NB4 (cell line): ENCODE data around the gene CLASP1.
"Not testable (repeated sequence)": the region's sequence is repeated elsewhere in the genome, so short reads cannot be mapped to it uniquely, and the experiment has no call there.

ENCODE experiments used
- DNase-seq: peaks from one replicate; pipeline ENCODE4 v3.0.0; 2010; ENCODE audit warnings: low read depth
- H3K4me3 ChIP-seq: one replicate; pipeline ENCODE4 v1.5.1; 2011; ENCODE audit warnings: mild to moderate bottlenecking, low read depth, low read length, moderate library complexity
- CTCF ChIP-seq: IDR thresholded peaks from one replicate; pipeline ENCODE4 v1.5.1; 2012; ENCODE audit warnings: low read depth, low read length
- MYC ChIP-seq: IDR thresholded peaks from 2 replicates; pipeline ENCODE4 v1.6.1; 2011; ENCODE audit warnings: low read depth, low read length
- POLR2A ChIP-seq: IDR thresholded peaks from 2 replicates; pipeline ENCODE4 v1.6.1; 2011; ENCODE audit warnings: mild to moderate bottlenecking; ENCODE audit not compliant: insufficient read length; ENCODE audit errors: extremely low read depth
- TF ChIP-seq, protein P1 (sequence below): IDR thresholded peaks from 2 replicates; pipeline ENCODE4 v1.6.1; 2011; ENCODE audit warnings: low read depth, low read length

Gene CLASP1

GRCh38 chr2:121483846-121484245 lies 165.4 kb downstream of the CLASP1 start:
- H3K4me3 ChIP-seq = no peak overlapping the region
- TF ChIP-seq, protein P1, sequence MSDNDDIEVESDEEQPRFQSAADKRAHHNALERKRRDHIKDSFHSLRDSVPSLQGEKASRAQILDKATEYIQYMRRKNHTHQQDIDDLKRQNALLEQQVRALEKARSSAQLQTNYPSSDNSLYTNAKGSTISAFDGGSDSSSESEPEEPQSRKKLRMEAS = no peak
- TF ChIP-seq MYC = no peak
- DNase-seq = no peak

DNA sequence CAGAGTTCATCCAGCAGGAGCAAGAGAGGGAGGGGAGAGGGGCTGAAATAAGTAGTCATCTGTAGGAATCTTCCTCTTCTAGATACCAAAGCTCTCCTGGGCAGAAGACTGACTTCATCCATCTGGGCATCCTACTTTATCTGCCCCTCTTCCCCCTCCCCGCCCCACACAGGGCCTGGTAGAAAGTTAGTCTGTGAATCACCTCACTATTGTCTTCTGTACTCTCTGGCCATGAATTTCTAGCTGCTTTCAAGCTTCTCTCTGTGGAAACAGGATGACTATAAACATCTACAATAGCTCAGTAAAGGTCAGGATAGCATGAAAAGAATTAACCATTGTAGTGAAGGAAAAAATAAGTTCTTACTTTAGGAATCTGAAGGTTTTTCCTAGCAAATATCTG lies 166.2 kb downstream of the CLASP1 start:
- H3K4me3 ChIP-seq = no peak overlapping the region
- no peak for DNase-seq
- TF ChIP-seq MYC (no peak), POLR2A (no peak), CTCF (no peak)
- TF ChIP-seq, protein P1 = no peak

DNA sequence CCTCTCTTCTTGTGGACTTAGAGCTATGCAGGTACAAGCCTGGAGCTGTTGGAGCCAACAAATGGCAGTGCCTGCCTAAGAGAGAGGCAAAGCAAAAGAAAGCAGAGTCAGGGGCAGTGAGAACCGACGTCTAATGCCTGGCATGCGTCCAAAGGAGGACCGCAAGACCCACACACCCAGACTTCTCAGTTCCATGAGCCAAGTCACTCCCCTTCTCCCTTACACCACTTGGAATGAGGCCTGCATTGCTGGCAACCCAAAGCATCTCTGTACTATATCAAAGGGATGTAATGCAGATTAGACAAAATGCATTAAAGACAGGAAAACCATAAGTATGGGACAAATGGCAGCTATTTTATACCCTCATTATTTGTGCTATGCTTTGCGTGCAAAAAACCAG lies 168.4 kb downstream of the CLASP1 start:
- no peak overlapping the region for H3K4me3 ChIP-seq
- no peak for TF ChIP-seq POLR2A
- TF ChIP-seq, protein P1 = no peak
- no peak for TF ChIP-seq CTCF
- TF ChIP-seq MYC = no peak
- DNase-seq = no peak

DNA sequence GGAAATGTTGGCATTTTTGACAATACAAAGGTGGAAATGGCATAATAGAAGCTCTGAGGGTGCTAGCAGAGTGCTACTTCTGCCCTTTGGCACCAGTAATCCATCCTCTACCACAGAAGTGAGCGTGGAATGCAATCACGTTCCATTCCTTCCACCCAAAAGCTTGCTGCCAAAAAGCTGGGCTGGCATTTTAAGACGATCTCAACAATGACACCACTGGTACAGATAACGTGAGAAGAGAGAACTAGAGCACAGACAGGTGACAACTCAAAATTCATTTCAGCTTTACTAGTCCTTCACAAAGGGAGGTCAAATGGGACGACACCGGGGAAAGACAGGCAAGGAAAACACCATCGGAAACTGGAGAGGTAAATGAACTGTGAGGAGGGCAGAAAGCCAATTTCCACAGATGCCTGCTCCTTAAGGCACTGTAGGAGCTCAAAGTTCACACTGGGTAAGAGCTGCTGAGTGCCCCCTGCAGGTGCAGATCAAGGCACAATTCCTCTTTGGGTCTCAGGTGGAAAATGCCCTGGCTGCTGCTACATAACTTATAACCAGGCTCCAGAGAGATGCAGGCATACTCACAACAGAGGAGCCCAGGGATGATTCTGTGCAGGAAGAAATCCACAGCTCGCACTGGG lies 169.3 kb downstream of the CLASP1 start:
- peak; percentile 25 for DNase-seq
- no peak for TF ChIP-seq POLR2A
- TF ChIP-seq CTCF = peak; percentile 36
- TF ChIP-seq, protein P1 = no peak
- no peak overlapping the region for H3K4me3 ChIP-seq

DNA sequence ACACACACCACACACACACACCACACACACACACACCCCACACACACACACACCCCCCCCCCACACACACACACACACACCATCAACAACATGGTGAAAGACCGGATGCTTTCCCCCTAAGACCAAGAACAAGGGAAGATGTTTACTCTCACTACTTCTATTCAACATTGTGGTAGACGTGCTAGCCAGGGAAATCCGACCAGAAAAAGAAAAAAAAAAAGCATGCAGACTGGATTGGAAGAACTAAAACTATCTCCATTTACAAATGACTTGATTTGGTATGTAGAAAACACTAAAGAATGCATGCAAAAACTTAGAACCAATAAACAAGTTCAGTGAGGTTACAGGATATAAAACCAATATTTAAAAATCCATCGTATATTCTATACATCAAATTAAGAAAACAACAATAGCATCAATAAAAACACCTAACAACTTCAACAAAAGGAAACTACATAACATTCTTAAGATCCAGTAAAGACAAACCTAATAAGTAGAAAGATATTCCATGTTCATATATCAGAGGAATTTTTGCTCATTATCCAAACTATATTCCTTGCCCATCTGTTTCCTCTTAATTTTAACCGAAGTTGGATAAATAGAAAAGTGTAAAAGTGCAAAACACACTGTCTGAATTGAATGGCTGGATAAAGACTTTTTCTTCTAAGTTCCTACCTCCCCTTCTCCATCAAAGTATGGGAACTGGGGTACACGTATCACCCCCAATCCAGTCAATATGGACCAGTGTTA lies 170.1 kb downstream of the CLASP1 start:
- no peak for DNase-seq
- H3K4me3 ChIP-seq = no peak overlapping the region
- TF ChIP-seq, protein P1 = no peak
- TF ChIP-seq MYC = no peak
- TF ChIP-seq CTCF = no peak
- TF ChIP-seq POLR2A = no peak

DNA sequence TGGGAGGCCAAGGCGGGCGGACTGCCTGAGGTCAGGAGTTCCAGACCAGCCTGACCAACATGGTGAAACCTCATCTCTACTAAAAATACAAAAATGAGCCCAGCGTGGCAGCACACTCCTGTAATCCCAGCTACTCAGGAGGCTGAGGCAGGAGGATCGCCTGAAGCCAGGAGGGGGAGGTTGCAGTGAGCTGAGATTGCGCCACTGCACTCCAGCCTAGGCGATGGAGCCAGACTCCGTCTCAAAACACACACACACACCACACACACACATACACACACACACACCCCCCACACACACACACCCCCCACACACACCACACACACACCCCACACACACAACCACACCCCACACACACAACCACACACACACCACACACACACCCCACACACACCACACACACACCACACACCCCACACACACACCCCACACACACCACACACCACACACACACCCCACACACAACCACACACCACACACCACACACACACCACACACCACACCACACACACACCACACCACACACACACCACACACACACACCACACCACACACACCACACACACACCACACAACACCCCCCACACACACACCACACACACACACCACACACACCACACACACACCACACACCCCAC lies 170.8 kb downstream of the CLASP1 start:
- H3K4me3 ChIP-seq, DNase-seq: not testable (repeated sequence)
